B cell (primary cell): ENCODE results near the gene DPM1. TPM values are rescaled to one million over a fixed set of nuclear protein-coding genes. Genes with fewer than 3 reads are reported as not detected.

Experiments used
- ATAC-seq: fragments of 200-7000 bp; cut with Tn5 transposase; one replicate; pipeline ENCODE4 v1.10.0; 2021; ENCODE audit warnings: low read depth, mild to moderate bottlenecking, moderate number of reproducible peaks, moderate library complexity
- CTCF ChIA-PET: fragments of 350-600 bp; sonication (Branson Sonifier 250); formaldehyde crosslinking; loops from one replicate; lab custom pipeline; 2021; ENCODE audit warnings: antibody characterized with exemption, inconsistent platforms; lab: Charles Lee
- POLR2A ChIA-PET: fragments of 350-600 bp; sonication (Branson Sonifier 250); formaldehyde crosslinking; loops from one replicate; lab custom pipeline; 2021; ENCODE audit warnings: antibody characterized with exemption; lab: Charles Lee
- DNase-seq: peaks from one replicate; pipeline ENCODE4 v3.0.0; 2013
- H2AFZ ChIP-seq: 2 replicates; pipeline ENCODE4 v1.6.1; 2012; ENCODE audit warnings: mild to moderate bottlenecking, low read depth, low read length; ENCODE audit not compliant: insufficient read depth, poor library complexity, severe bottlenecking
- H3K27ac ChIP-seq, 2 donors: 1 replicate in 1 of 2; 2 replicates in 1 of 2; pipeline ENCODE4 v1.5.1; 2012 to 2013; ENCODE audit warnings: low read length in 2 of 2, mild to moderate bottlenecking in 2 of 2, moderate library complexity in 1 of 2
- H3K27me3 ChIP-seq, 4 experiments: fragments of 200-600 bp in 1 of 4; sonication (generic) in 1 of 4; replicated peaks in 1 of 4; 1 replicate in 2 of 4; 2 replicates in 2 of 4; pipeline versions ENCODE4 v1.6.1 to v1.7.0; 2013 to 2016; ENCODE audit warnings: low read length in 3 of 4, mild to moderate bottlenecking in 2 of 4, mixed read lengths in 1 of 4, moderate library complexity in 1 of 4; ENCODE audit not compliant: insufficient read depth in 4 of 4, control insufficient read depth in 3 of 4; ENCODE audit errors: control extremely low read depth in 1 of 4
- H3K36me3 ChIP-seq, 2 experiments: replicated peaks in 1 of 2; 1 replicate in 1 of 2; 2 replicates in 1 of 2; pipeline versions ENCODE4 v1.6.1 to v1.7.1; 2013; ENCODE audit warnings: low read length in 1 of 2; ENCODE audit not compliant: insufficient read depth in 2 of 2, control insufficient read depth in 1 of 2; ENCODE audit errors: control extremely low read depth in 1 of 2, extremely low read depth in 1 of 2
- H3K4me1 ChIP-seq, 2 donors: fragments of 200-600 bp in 1 of 2; sonication (generic) in 1 of 2; 1 replicate in 1 of 2; 2 replicates in 1 of 2; pipeline versions ENCODE4 v1.5.1 to v1.6.1; 2013 to 2017; ENCODE audit warnings: low read length in 2 of 2; ENCODE audit not compliant: control insufficient read depth in 2 of 2, insufficient read depth in 2 of 2
- H3K4me2 ChIP-seq: replicated peaks from 2 replicates; pipeline ENCODE3; 2012; ENCODE audit warnings: mild to moderate bottlenecking, low read depth, low read length; ENCODE audit not compliant: poor library complexity, severe bottlenecking
- H3K4me3 ChIP-seq, 5 experiments: fragments of 200-600 bp in 1 of 5; sonication (generic) in 1 of 5; 1 replicate in 3 of 5; 2 replicates in 2 of 5; pipeline versions ENCODE4 v1.5.1 to v1.7.0; 2011 to 2016; ENCODE audit warnings: low read length in 4 of 5, mild to moderate bottlenecking in 4 of 5, low read depth in 2 of 5, control low read depth in 1 of 5, moderate library complexity in 1 of 5; ENCODE audit not compliant: insufficient read depth in 1 of 5; ENCODE audit errors: control extremely low read depth in 1 of 5, extremely low read depth in 1 of 5
- H3K79me2 ChIP-seq: fragments of 200-600 bp; sonication (generic); one replicate; pipeline ENCODE4 v1.6.0; 2016; ENCODE audit warnings: low read length; ENCODE audit not compliant: control insufficient read depth, insufficient read depth
- H3K9ac ChIP-seq: fragments of 200-600 bp; sonication (generic); 2 replicates; pipeline ENCODE4 v1.6.1; 2017; ENCODE audit warnings: mild to moderate bottlenecking, low read length, moderate library complexity
- H3K9me3 ChIP-seq, 3 donors: one replicate each; pipeline versions ENCODE4 v1.6.1 to v1.7.1; 2013; ENCODE audit warnings: low read length in 2 of 3; ENCODE audit not compliant: control insufficient read depth in 2 of 3, insufficient read depth in 1 of 3; ENCODE audit errors: control extremely low read depth in 1 of 3
- H4K20me1 ChIP-seq: 2 replicates; pipeline ENCODE4 v1.6.0; 2012; ENCODE audit warnings: mild to moderate bottlenecking, low read length; ENCODE audit not compliant: insufficient read depth, control insufficient read depth, poor library complexity, severe bottlenecking
- H3K27ac Mint-ChIP-seq: one replicate; pipeline ENCODE4 v1.8.0; 2021; ENCODE audit warnings: mixed read lengths
- H3K27me3 Mint-ChIP-seq: one replicate; pipeline ENCODE4 v1.8.0; 2021; ENCODE audit warnings: mixed read lengths
- H3K4me1 Mint-ChIP-seq: one replicate; pipeline ENCODE4 v1.8.0; 2021; ENCODE audit warnings: mixed read lengths
- H3K4me3 Mint-ChIP-seq: one replicate; pipeline ENCODE4 v1.8.0; 2021; ENCODE audit warnings: mixed read lengths
- H3K9me3 Mint-ChIP-seq: one replicate; pipeline ENCODE4 v1.8.0; 2022; ENCODE audit warnings: mixed read lengths; ENCODE audit not compliant: insufficient read depth
- CTCF ChIP-seq: fragments of 200-600 bp; IDR thresholded peaks from one replicate; pipeline ENCODE4 v1.8.0; 2022; ENCODE audit warnings: antibody characterized with exemption, mild to moderate bottlenecking
- EZH2 ChIP-seq: IDR thresholded peaks from 2 replicates; pipeline ENCODE4 v1.6.1; 2012; ENCODE audit warnings: borderline replicate concordance, low read depth, mild to moderate bottlenecking, moderate library complexity, low read length; ENCODE audit not compliant: insufficient read depth, poor library complexity, severe bottlenecking
- WGBS: methylation state at CpG from one replicate; pipeline ENCODE4 v1.1.5; 2013; ENCODE audit warnings: missing lambda C conversion rate; ENCODE audit not compliant: insufficient coverage; 5-methylcytosine and 5-hydroxymethylcytosine counted together
- intact Hi-C: fragments of 100-400 bp; cut with micrococcal nuclease; formaldehyde crosslinking; loops from one replicate; pipeline ENCODE4 v1.10.0; 2022
- polyA plus RNA-seq: library from polyadenylated mRNA; depleted of rRNA; stranded (reverse); fragments of >200 nt; gene quantifications from 2 replicates; pipeline ENCODE4 v1.2.3, GENCODE V29; 2012
- total RNA-seq, 2 donors: library from RNA; stranded (reverse); fragments of 120-200 nt in 1 of 2; gene quantifications; 1 replicate in 1 of 2; 2 replicates in 1 of 2; pipeline versions ENCODE4 v1.2.3 to v1.2.4, GENCODE V29; 2013 to 2022

Gene DPM1
- total and polyA plus RNA-seq, 2 donors (not counting 1 experiment from before 2014, with no cell fraction given): 13.4 to 35.2 TPM

- no peak for ATAC-seq
- Mint-ChIP-seq H3K27me3 (peaks cover 40% of the 10 kb centered on the region), H3K4me3 (no peak overlapping the region), H3K4me1 (peaks cover 3% of the 10 kb centered on the region), H3K9me3 (no peaks in the 10 kb centered on the region), H3K27ac (no peak overlapping the region)
- 87% methylated on average over 20 of the region's 20 CpGs for WGBS
- no peaks in the 10 kb centered on the region for H3K36me3 ChIP-seq
- H3K27ac ChIP-seq: no peak overlapping the region
- ChIA-PET CTCF (interaction anchor here (1.2 kb wide), 1 partner anchor 10 kb away, joined by 4 read pairs; no protein-coding TSS in a partner anchor), POLR2A (no interaction called here)
- DNase-seq: no peak
- TF ChIP-seq CTCF (no peak), EZH2 (no peak)
- no peaks in the 10 kb centered on the region for H4K20me1 ChIP-seq
- no peaks in the 10 kb centered on the region for H3K79me2 ChIP-seq
- no peak overlapping the region for H3K4me2 ChIP-seq
- H2AFZ ChIP-seq: no peak overlapping the region
- no peaks in the 10 kb centered on the region for H3K9me3 ChIP-seq
- H3K9ac ChIP-seq: no peak overlapping the region
- no peak overlapping the region for H3K4me3 ChIP-seq
- peaks cover 0 to 4% of the 10 kb centered on the region in 2 donors for H3K4me1 ChIP-seq
- intact Hi-C loops: no loop called here
- peaks cover 0 to 26% (median 3%) of the 10 kb centered on the region in 4 experiments for H3K27me3 ChIP-seq
Measured at GRCh38 chr20:50977066-50978021, 19.0 kb upstream of the DPM1 start.
